Testis (tissue), 3 donors: ENCODE data around the gene FIBCD1. TPM values are rescaled to one million over a fixed set of nuclear protein-coding genes. Genes with fewer than 3 reads are reported as not detected.

ENCODE experiments used
- DNase-seq: peaks from one replicate; pipeline ENCODE4 v3.0.0-alpha.2; 2019
- H3K27ac ChIP-seq, 2 donors: fragments of 200-600 bp; sonication (generic); one replicate each; pipeline ENCODE4 v1.5.1; 2019
- H3K27me3 ChIP-seq: fragments of 200-600 bp; sonication (generic); one replicate; pipeline ENCODE4 v1.5.1; 2019
- H3K36me3 ChIP-seq: fragments of 200-600 bp; sonication (generic); one replicate; pipeline ENCODE4 v1.5.1; 2017; ENCODE audit warnings: low read depth; ENCODE audit errors: missing control alignments
- H3K4me1 ChIP-seq: fragments of 200-600 bp; sonication (generic); one replicate; pipeline ENCODE4 v1.5.1; 2019
- H3K4me3 ChIP-seq, 2 donors: fragments of 200-600 bp; sonication (generic); one replicate each; pipeline ENCODE4 v1.5.1; 2017 to 2019
- H3K9me3 ChIP-seq: fragments of 200-600 bp; sonication (generic); one replicate; pipeline ENCODE4 v1.5.1; 2017
- POLR2A ChIP-seq: fragments of 450-650 bp; IDR thresholded peaks from one replicate; pipeline ENCODE4 v1.6.1; 2017; ENCODE audit warnings: antibody characterized with exemption, mild to moderate bottlenecking, moderate library complexity
- WGBS, 2 donors: methylation state at CpG; one replicate each; pipeline ENCODE4 v1.1.5; 2018; 5-methylcytosine and 5-hydroxymethylcytosine counted together
- intact Hi-C: fragments of 100-400 bp; cut with DNase I; formaldehyde crosslinking; loops from one replicate; pipeline ENCODE4 v1.15.1; 2023; ENCODE audit warnings: low total_unique reads
- polyA plus RNA-seq: library from polyadenylated mRNA; stranded (reverse); fragments of 350-450 nt; fragmentation: Illumina TruSeq; extraction: RNeasy Lipid Tissue Mini Kit (QIAGEN cat#74804); gene quantifications from one replicate; pipeline ENCODE4 v1.2.3, GENCODE V29; 2014; ENCODE audit warnings: low read depth, low replicate concordance; ENCODE audit not compliant: insufficient read depth
- total RNA-seq, 2 donors: library from RNA; depleted of rRNA; stranded (reverse); fragments of >200 nt; gene quantifications; one replicate each; pipeline ENCODE4 v1.2.3, GENCODE V29; 2016
- TF ChIP-seq, protein P1 (sequence below), 3 experiments: fragments of 450-650 bp in 2 of 3; fragments of 200-600 bp in 1 of 3; sonication (generic) in 1 of 3; IDR thresholded peaks; one replicate each; pipeline ENCODE4 v1.5.1; 2016 to 2019; ENCODE audit warnings: antibody characterized with exemption in 3 of 3, mild to moderate bottlenecking in 2 of 3, moderate library complexity in 1 of 3

FIBCD1 gene
- total and polyA plus RNA-seq, 3 donors from 2014 or later = 20.8 to 33.5 (median 29.1) TPM

DNA sequence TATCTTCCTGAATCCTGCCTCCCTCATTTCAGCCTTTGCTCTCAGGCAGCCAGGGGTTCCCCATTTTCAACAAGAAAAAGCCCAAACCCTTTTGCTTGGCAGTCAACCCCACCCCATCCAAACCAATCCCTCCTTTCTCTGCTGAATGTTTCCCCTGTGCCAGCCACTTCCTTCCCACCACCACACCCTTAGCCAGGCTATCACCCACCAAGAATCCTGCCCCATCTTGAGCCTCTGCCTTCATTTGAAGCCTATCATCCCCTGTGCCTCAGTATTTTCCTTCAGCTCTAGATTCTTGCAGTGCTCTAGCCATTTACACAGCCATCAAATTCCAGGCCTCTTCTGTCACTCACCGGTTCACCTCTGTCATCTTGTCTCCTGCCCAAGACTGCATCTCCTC, 15.3 kb upstream of the FIBCD1 start:
- Histone ChIP-seq H3K4me1 (no peaks in the 10 kb centered on the region), H3K9me3 (no peaks in the 10 kb centered on the region), H3K27me3 (no peaks in the 10 kb centered on the region), H3K4me3 (no peak overlapping the region), H3K36me3 (no peaks in the 10 kb centered on the region), H3K27ac (no peak overlapping the region)
- no peak for TF ChIP-seq POLR2A
- TF ChIP-seq, protein P1, sequence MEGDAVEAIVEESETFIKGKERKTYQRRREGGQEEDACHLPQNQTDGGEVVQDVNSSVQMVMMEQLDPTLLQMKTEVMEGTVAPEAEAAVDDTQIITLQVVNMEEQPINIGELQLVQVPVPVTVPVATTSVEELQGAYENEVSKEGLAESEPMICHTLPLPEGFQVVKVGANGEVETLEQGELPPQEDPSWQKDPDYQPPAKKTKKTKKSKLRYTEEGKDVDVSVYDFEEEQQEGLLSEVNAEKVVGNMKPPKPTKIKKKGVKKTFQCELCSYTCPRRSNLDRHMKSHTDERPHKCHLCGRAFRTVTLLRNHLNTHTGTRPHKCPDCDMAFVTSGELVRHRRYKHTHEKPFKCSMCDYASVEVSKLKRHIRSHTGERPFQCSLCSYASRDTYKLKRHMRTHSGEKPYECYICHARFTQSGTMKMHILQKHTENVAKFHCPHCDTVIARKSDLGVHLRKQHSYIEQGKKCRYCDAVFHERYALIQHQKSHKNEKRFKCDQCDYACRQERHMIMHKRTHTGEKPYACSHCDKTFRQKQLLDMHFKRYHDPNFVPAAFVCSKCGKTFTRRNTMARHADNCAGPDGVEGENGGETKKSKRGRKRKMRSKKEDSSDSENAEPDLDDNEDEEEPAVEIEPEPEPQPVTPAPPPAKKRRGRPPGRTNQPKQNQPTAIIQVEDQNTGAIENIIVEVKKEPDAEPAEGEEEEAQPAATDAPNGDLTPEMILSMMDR (IDR thresholded peaks at IDR 0.05) = no peak
- intact Hi-C loops = no loop called here
- no peak for DNase-seq
- WGBS, 2 donors = 94 to 100% methylated on average over 1 of the region's 1 CpG

DNA sequence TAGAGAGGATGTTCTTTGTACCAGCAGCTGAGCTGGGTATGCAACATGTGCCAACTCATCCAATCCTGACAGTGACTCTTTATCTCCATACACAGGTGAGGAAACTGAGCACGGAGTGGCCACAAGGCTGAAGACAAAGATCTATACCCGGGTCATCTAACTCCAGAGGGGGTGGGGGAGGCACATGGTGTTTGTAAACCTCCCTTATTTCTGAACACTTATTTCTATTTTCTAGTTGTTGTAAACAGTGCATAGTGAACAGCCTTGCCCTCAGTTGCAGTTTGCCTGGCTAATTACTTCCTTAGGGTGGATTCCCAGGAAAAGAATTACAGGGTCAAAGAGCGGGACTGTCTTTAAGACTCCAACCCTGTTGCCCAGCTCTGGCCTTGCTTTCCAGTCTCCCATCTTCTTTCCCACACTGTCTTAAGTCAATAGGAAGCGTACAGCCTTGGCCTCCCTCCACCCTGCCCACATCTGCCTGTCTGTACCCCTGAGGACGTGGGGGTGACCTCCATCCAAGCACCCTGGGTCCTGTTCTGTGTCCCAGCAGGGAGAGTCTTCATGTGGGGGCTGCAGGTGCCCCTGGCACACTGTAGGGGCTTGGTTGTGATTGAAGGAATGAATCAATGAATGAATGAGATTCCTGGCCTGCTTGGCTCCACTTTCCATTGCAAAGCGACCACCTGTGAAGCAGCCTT, 13.2 kb upstream of the FIBCD1 start:
- no peaks in the 10 kb centered on the region for H3K36me3 ChIP-seq
- H3K4me3 ChIP-seq = no peak overlapping the region
- no peaks in the 10 kb centered on the region for H3K27me3 ChIP-seq
- no peak overlapping the region for H3K27ac ChIP-seq
- 81 to 84% methylated on average over 6 of the region's 6 CpGs for WGBS, 2 donors
- no peaks in the 10 kb centered on the region for H3K4me1 ChIP-seq
- no peaks in the 10 kb centered on the region for H3K9me3 ChIP-seq
- no peak for DNase-seq
- intact Hi-C loops = no loop called here
- TF ChIP-seq, protein P1 (IDR thresholded peaks at IDR 0.05) = no peak
- no peak for TF ChIP-seq POLR2A

DNA sequence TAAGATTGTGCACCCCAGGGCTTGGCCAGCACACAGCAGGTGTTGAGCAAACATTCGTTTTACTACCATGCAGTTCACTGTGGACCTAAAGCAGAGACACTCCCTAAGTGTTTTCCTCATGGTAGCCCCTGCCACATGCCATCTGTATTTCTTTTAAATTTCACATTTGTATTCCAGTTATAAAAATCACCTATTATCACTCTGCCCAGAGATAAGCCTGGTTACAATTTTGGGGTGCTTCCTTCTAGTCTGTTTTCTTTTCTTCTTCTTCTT, 10.9 kb upstream of the FIBCD1 start:
- DNase-seq = no peak
- Histone ChIP-seq H3K27ac (no peak overlapping the region), H3K36me3 (no peaks in the 10 kb centered on the region), H3K9me3 (no peaks in the 10 kb centered on the region), H3K27me3 (no peaks in the 10 kb centered on the region), H3K4me3 (no peak overlapping the region), H3K4me1 (no peaks in the 10 kb centered on the region)
- intact Hi-C loops = no loop called here
- WGBS, 2 donors = 95 to 100% methylated on average over 1 of the region's 1 CpG
- TF ChIP-seq POLR2A = no peak
- TF ChIP-seq, protein P1 (IDR thresholded peaks at IDR 0.05) = no peak

DNA sequence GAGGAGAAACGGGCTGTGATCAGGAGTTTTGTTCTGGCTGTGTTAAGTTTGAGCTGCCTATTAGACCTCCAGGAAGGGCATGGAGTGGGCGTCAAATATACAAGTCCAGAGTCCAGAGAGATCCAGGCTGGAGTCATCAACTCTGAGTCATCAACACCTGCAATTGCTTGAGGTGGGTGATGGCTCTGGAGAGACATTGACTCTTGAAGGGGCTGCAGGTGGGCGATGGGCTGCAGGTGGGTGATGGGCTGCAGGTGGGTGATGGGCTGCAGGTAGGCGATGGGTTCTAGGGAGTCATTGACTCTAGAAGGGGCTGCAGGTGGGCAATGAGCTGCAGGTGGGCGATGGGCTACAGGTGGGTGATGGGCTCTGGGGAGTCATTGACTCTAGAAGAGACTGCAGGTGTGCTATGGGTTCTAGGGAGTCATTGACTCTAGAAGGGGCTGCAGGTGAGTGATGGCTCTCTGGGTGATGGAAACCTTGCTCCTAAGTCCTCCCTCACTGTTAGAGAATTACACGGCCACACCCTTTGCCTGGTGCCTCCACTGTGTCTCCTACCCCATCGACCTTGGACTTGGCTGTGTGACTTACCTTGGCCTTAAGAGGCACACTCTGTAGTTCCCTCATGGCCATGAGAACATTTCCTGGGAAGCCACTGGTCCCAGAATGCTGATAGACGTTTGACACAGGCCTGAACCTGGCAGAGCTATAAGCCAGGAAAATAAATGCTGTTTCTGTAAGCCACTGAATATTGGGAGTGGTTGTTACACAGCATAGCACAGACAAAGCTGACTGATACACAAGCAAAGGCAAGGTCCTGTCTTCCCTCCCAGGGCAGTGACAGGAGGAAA, 10.4 kb upstream of the FIBCD1 start:
- Histone ChIP-seq H3K27ac (no peak overlapping the region), H3K9me3 (no peaks in the 10 kb centered on the region), H3K27me3 (no peaks in the 10 kb centered on the region), H3K36me3 (no peaks in the 10 kb centered on the region), H3K4me3 (no peak overlapping the region), H3K4me1 (no peaks in the 10 kb centered on the region)
- no peak for DNase-seq
- intact Hi-C loops = loop anchor here (10.0 kb wide), 1 partner anchor 245 kb away; no protein-coding TSS in a partner anchor
- TF ChIP-seq, protein P1 (IDR thresholded peaks at IDR 0.05) = no peak
- no peak for TF ChIP-seq POLR2A
- WGBS, 2 donors = 84 to 85% methylated on average over 5 to 8 of the region's 8 CpGs
